NCI-H2171 (cell line): ENCODE measurements around the gene AMY1A.
"Not testable (repeated sequence)": the region's sequence is repeated elsewhere in the genome, so short reads cannot be mapped to it uniquely, and the experiment has no call there.

Experiments used
- DNase-seq: peaks from one replicate; lab custom pipeline; 2025; lab: John Stamatoyannopoulos, UW

The AMY1A gene

GRCh38 chr1:103655460-103655859, at the start of gene AMY1A:
TSS of gene AMY1A (plus strand) at chr1:103655760. CDS start at chr1:103656331, 571 bp downstream.
- not testable (repeated sequence) for DNase-seq

GRCh38 chr1:103616362-103616761, 39.2 kb upstream of the AMY1A start:
- no peak for DNase-seq

GRCh38 chr1:103616994-103617477, 38.5 kb upstream of the AMY1A start, which contains the start of gene AMY2A:
TSS of gene AMY2A (plus strand) at chr1:103617427. CDS start at chr1:103617441, 14 bp downstream.
- DNase-seq: not testable (repeated sequence)

- DNase-seq: not testable (repeated sequence)
These were observed 28.1 kb upstream of the AMY1A start for GRCh38 chr1:103627436-103627835.

DNA sequence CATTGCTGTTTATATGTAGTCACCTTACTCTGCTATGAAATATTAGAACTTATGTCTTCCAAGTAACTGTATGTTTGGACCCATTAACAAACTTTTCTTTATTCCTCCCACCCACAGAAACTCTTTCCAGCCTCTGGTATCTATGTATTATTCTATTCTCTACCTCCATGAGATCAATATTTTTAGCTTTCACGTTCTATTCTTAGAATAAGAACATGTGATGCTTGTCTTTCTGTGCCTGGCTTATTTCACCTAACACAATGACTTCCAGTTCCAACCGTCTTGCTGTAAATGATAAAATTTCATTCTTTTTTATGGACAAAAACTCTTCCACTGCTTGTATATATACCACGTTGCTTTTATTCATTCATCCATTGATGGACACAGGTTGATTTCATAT, 14.4 kb upstream of the AMY1A start:
- DNase-seq: not testable (repeated sequence)

DNA sequence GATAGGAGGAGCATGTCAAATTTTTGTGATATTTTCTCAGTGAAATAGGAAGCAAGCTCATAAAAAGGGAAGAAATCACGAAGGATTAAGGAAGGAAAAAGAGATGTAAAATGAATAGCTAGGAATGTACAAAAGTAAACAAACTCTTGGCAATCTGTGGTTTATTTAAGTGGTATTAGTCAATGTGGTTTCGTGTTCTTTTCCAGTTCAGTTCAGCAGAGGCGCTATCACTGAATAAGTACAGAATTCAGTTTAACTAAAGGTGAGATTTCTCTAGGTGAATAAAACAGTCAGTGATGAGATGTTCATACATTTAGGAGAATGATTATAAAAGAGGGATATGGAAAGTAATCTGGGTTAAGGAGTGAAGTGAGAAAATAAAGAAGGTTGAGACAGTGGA, 11.7 kb upstream of the AMY1A start:
- DNase-seq: not testable (repeated sequence)

GRCh38 chr1:103650305-103650704, 5.3 kb upstream of the AMY1A start:
- DNase-seq: not testable (repeated sequence)

GRCh38 chr1:103650889-103651288, 4.7 kb upstream of the AMY1A start:
- DNase-seq: not testable (repeated sequence)

GRCh38 chr1:103654133-103654532, 1.4 kb upstream of the AMY1A start:
- DNase-seq: not testable (repeated sequence)

- DNase-seq: not testable (repeated sequence)
These were observed 20.8 kb downstream of the AMY1A start for GRCh38 chr1:103676335-103676734.

GRCh38 chr1:103696110-103696509, 40.5 kb downstream of the AMY1A start, which contains the start of gene AMY1B:
TSS of gene AMY1B (minus strand) at chr1:103696210. CDS start at chr1:103695639, 571 bp downstream.
- not testable (repeated sequence) for DNase-seq

DNA sequence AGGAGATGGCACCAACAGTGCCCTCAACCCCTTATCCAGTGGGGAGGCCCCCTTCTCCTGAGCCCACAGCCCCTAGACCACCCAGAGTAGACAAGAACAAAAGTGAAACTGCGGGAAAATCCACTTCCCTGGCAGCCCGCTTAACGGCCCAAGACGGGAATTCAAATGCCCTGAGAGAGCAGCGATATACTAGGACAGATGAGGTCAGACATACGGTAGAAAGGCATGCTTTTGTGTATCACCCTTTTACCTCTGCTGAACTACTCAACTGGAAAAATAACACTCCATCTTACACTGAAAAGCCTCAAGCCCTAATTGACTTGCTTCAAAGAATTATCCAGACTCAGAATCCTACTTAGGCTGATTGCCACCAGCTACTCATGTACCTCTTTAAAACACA, 41.9 kb downstream of the AMY1A start:
- not testable (repeated sequence) for DNase-seq

DNA sequence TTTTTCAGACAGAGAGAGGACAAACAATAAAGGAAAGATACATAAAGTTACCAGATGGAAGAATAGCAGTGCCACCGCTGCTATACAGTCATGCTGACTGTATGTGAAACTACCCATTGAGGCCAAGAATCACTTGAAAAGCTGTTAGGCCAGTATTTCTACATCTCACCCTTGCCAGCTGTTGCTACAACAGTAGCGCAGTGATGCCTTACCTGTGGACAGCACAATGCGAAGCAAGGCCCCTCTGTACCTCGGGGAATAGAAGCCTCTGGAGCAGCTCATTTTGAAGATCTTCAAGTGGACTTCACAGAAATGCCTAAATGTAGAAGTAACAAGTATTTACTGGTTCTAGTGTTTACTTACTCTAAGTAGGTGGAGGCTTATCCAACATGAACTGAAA, 45.1 kb downstream of the AMY1A start:
- DNase-seq: not testable (repeated sequence)

GRCh38 chr1:103701256-103701655, 45.7 kb downstream of the AMY1A start:
- DNase-seq: not testable (repeated sequence)

DNA sequence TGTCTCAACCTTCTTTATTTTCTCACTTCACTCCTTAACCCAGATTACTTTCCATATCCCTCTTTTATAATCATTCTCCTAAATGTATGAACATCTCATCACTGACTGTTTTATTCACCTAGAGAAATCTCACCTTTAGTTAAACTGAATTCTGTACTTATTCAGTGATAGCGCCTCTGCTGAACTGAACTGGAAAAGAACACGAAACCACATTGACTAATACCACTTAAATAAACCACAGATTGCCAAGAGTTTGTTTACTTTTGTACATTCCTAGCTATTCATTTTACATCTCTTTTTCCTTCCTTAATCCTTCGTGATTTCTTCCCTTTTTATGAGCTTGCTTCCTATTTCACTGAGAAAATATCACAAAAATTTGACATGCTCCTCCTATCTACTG, 52.1 kb downstream of the AMY1A start:
- not testable (repeated sequence) for DNase-seq

- not testable (repeated sequence) for DNase-seq
These were observed 54.8 kb downstream of the AMY1A start for GRCh38 chr1:103710381-103710780.
